Measurements from ENCODE around the gene CDK19. TPM values are rescaled to one million over a fixed set of nuclear protein-coding genes. Genes with fewer than 3 reads are reported as not detected.
A peak's percentile ranks its signal among the peaks of the same experiment; 100 is the strongest.

Gene CDK19
- total and polyA plus RNA-seq, 2 of the 4 experiments (the other 2 are of a cell fraction) = 6.0 to 6.8 TPM

GRCh38 chr6:110823146-110823545, 7.9 kb upstream of the CDK19 start:
- Histone ChIP-seq H2BK120ac (ENCODE audit: low read depth, low read length) (no peak overlapping the region), H3K18ac (ENCODE audit: low read depth, low read length) (no peak overlapping the region), H3K9me1 (ENCODE audit: insufficient read depth, low read length) (0 out of 2 replicates have a peak, but pooled peaks cover 3% of the 10 kb centered on the region), H3K4me2 (ENCODE audit: low read depth, low read length) (no peak overlapping the region), H3K36me3 (ENCODE audit: control insufficient read depth, insufficient read depth, low read length) (no peaks in the 10 kb centered on the region), H4K91ac (ENCODE audit: insufficient read depth, low read depth, low read length) (no peak overlapping the region), H4K8ac (ENCODE audit: low read depth in 2 of 2, low read length in 2 of 2) (no peak overlapping the region), H3K4me3 (ENCODE audit: insufficient read depth, low read depth, low read length) (no peak overlapping the region), H2BK15ac (ENCODE audit: low read depth, low read length) (no peak overlapping the region), H3K27me3 (ENCODE audit: control insufficient read depth, insufficient read depth, low read length) (no peaks in the 10 kb centered on the region), H4K20me1 (ENCODE audit: insufficient read depth, low read length) (no peaks in the 10 kb centered on the region), H2BK20ac (ENCODE audit: low read depth, low read length) (no peak overlapping the region), H3K27ac (ENCODE audit: insufficient read depth, low read length) (no peak overlapping the region), H3K23ac (ENCODE audit: low read depth, low read length) (no peak overlapping the region), H3K9ac (ENCODE audit: low read depth, low read length) (no peak overlapping the region), H3K56ac (ENCODE audit: extremely low read depth, insufficient read depth, low read length) (no peak overlapping the region), H2AK9ac (replicated peaks; ENCODE audit: low read depth, low read length, poor library complexity) (no peak overlapping the region), H3K4ac (ENCODE audit: low read depth, low read length) (no peak overlapping the region), H2AFZ (replicated peaks; ENCODE audit: low read length, poor library complexity) (no peak overlapping the region), H3K9me3 (ENCODE audit: control insufficient read depth, insufficient read depth, low read length) (no peaks in the 10 kb centered on the region), H4K5ac (ENCODE audit: low read depth, low read length) (no peak overlapping the region), H3K14ac (replicated peaks; ENCODE audit: low read depth, low read length) (no peak overlapping the region; the same call in 1 of the 2 replicates), H2BK5ac (ENCODE audit: low read depth, low read length, poor library complexity, severe bottlenecking) (no peak overlapping the region), H2AK5ac (ENCODE audit: low read depth, low read length) (no peak overlapping the region), H3K79me1 (ENCODE audit: low read depth in 1 of 2, low read length in 2 of 2) (no peaks in the 10 kb centered on the region), H3K4me1 (ENCODE audit: control insufficient read depth, insufficient read depth, low read length) (peaks cover 4% of the 10 kb centered on the region)
- dilution Hi-C loops (cut with HindIII; ENCODE audit: low sequenced_read_pairs, unreplicated experiment) (no loop called here), in situ Hi-C loops (cut with MboI; ENCODE audit: low sequenced_read_pairs) (no loop called here), intact Hi-C loops (cut with micrococcal nuclease) (no loop called here)
- DNase-seq (no peak), ATAC-seq (ENCODE audit: low read depth) (peak; percentile 32; the same call in 1 of the 2 replicates)
- WGBS, 2 experiments (ENCODE audit: extremely low coverage in 2 of 2, insufficient read length in 1 of 2) = no CpG with 5 or more reads among the region's 2 CpGs
- ChIA-PET POLR2A (ENCODE audit: unreplicated experiment) (no interaction called here), CTCF (no interaction called here)
- BruUV-seq (replicated peaks) = no TSS peak
- TF ChIP-seq USF2 (IDR thresholded peaks at IDR 0.05; ENCODE audit: low read depth, low read length) (no peak), ELK1 (IDR thresholded peaks at IDR 0.05; ENCODE audit: borderline replicate concordance, low read depth, low read length) (no peak), CHD1 (IDR thresholded peaks at IDR 0.05; ENCODE audit: low read depth, low read length) (no peak), CEBPB (IDR thresholded peaks at IDR 0.05; ENCODE audit: low read depth, low read length) (no peak), MAFK (IDR thresholded peaks at IDR 0.05; ENCODE audit: low read depth, low read length) (no peak), NFE2L2 (IDR thresholded peaks at IDR 0.05; ENCODE audit: low read depth, low read length) (no peak), RFX5 (IDR thresholded peaks at IDR 0.05; ENCODE audit: low read depth, low read length) (no peak), RCOR1 (IDR thresholded peaks at IDR 0.05; ENCODE audit: insufficient replicate concordance, low read length) (no peak), MAZ (IDR thresholded peaks at IDR 0.05; ENCODE audit: borderline replicate concordance, low read depth, low read length) (no peak), CTCF (conservative IDR thresholded peaks at IDR 0.05; ENCODE audit: low read depth, low read length) (no peak), FOS (IDR thresholded peaks at IDR 0.05; ENCODE audit: low read depth, low read length) (no peak), RAD21 (IDR thresholded peaks at IDR 0.05; ENCODE audit: low read length) (no peak), MXI1 (IDR thresholded peaks at IDR 0.05; ENCODE audit: borderline replicate concordance, low read depth, low read length) (no peak), POLR2A (IDR thresholded peaks at IDR 0.05; ENCODE audit: low read depth, low read length) (no peak), BHLHE40 (IDR thresholded peaks at IDR 0.05; ENCODE audit: low read depth, low read length) (no peak)

Data from IMR-90 (cell line).